Breast epithelium (tissue), 3 donors: ENCODE measurements around the gene PLGRKT.
"Not testable (repeated sequence)": the region's sequence is repeated elsewhere in the genome, so short reads cannot be mapped to it uniquely, and the experiment has no call there.

Experiments
- CTCF ChIP-seq, 3 donors: fragments of 450-650 bp; IDR thresholded peaks; one replicate each; pipeline ENCODE4 v1.5.1; 2016 to 2017; ENCODE audit warnings: antibody characterized with exemption in 3 of 3, mild to moderate bottlenecking in 3 of 3, moderate library complexity in 3 of 3
- POLR2AphosphoS5 ChIP-seq, 3 donors: sonication (generic); formaldehyde crosslinking; IDR thresholded peaks; one replicate each; pipeline ENCODE4 v1.6.1; 2017; ENCODE audit warnings: antibody characterized with exemption in 3 of 3

GRCh38 chr9:5321601-5322000 lies 116.1 kb downstream of the PLGRKT start:
- not testable (repeated sequence) for TF ChIP-seq CTCF, POLR2AphosphoS5 (IDR thresholded peaks at IDR 0.05)
